Natural killer cell treated with Interleukin-12 subunit alpha and Interleukin-12 subunit beta and Interleukin-15 and Interleukin-18, amount 100 ng/mL, for 72 hours (primary cell): Measurements from ENCODE around the gene PLA1A. TPM values are rescaled to one million over a fixed set of nuclear protein-coding genes. Genes with fewer than 3 reads are reported as not detected.
A peak's percentile ranks its signal among the peaks of the same experiment; 100 is the strongest.
"Not testable (repeated sequence)": the region's sequence is repeated elsewhere in the genome, so short reads cannot be mapped to it uniquely, and the experiment has no call there.

Experiments
- ATAC-seq, 2 donors: fragments of 150-1000 bp; cut with Tn5 transposase in 1 of 2; sonication (Bioruptor Pico), chemical (Tn5 transposase) in 1 of 2; 2 replicates each; pipeline ENCODE4 v1.10.0; 2021
- DNase-seq: peaks from one replicate; pipeline ENCODE4 v3.0.0; 2022; ENCODE audit warnings: low spot score
- H3K27ac Mint-ChIP-seq, 2 donors: 1 replicate in 1 of 2; 2 replicates in 1 of 2; pipeline ENCODE4 v1.8.0; 2022; ENCODE audit warnings: mixed read lengths in 2 of 2, mild to moderate bottlenecking in 1 of 2, moderate library complexity in 1 of 2
- H3K27me3 Mint-ChIP-seq, 2 donors: 1 replicate in 1 of 2; 2 replicates in 1 of 2; pipeline ENCODE4 v1.8.0; 2022; ENCODE audit warnings: mixed read lengths in 2 of 2
- H3K36me3 Mint-ChIP-seq: one replicate; pipeline ENCODE4 v1.8.0; 2022; ENCODE audit warnings: mixed read lengths
- H3K4me1 Mint-ChIP-seq, 2 donors: 1 replicate in 1 of 2; 2 replicates in 1 of 2; pipeline ENCODE4 v1.8.0; 2022; ENCODE audit warnings: low read depth in 2 of 2, mixed read lengths in 2 of 2, mild to moderate bottlenecking in 1 of 2
- H3K4me3 Mint-ChIP-seq: one replicate; pipeline ENCODE4 v1.8.0; 2022; ENCODE audit warnings: mixed read lengths
- H3K9me3 Mint-ChIP-seq: 2 replicates; pipeline ENCODE4 v1.8.0; 2022; ENCODE audit warnings: mixed read lengths
- total RNA-seq, 2 donors: library from RNA; stranded (reverse); gene quantifications; one replicate each; pipeline ENCODE4 v1.2.3, GENCODE V29; 2022

PLA1A gene
- total RNA-seq, result under 1 TPM in 1 of 2 donors, not detected in 1; 0.19 TPM

GRCh38 chr3:119597548-119598288, at the start of gene PLA1A:
Gene PLA1A (plus strand): TSS chr3:119597885. CDS start chr3:119597914, 29 bp downstream.
- no peak for DNase-seq
- peak within 1 kb of the TSS in 1 of 2 donors; percentile 32 for H3K27ac Mint-ChIP-seq
- no peaks in the 10 kb centered on the region for H3K9me3 Mint-ChIP-seq
- peaks cover 10 to 19% of the 10 kb centered on the region in 2 donors for H3K4me1 Mint-ChIP-seq
- H3K4me3 Mint-ChIP-seq, result no peak within 1 kb of the TSS
- no peaks in the 10 kb centered on the region for H3K36me3 Mint-ChIP-seq
- ATAC-seq, result no peak
- peaks cover 0 to 6% of the 10 kb centered on the region in 2 donors for H3K27me3 Mint-ChIP-seq

- ATAC-seq, result no peak
- Mint-ChIP-seq H3K36me3 (no peaks in the 10 kb centered on the region), H3K27ac (no peak overlapping the region), H3K9me3 (no peaks in the 10 kb centered on the region), H3K27me3 (no peaks in the 10 kb centered on the region), H3K4me3 (no peak overlapping the region), H3K4me1 (no peaks in the 10 kb centered on the region)
- no peak for DNase-seq
These were observed 49.3 kb upstream of the PLA1A start for GRCh38 chr3:119548341-119548740.

- H3K4me3 Mint-ChIP-seq, result no peak overlapping the region
- H3K36me3 Mint-ChIP-seq, result no peaks in the 10 kb centered on the region
- ATAC-seq, result no peak
- peak overlapping the region in 1 of 2 donors; percentile 27 for H3K27ac Mint-ChIP-seq
- no peak for DNase-seq
- H3K4me1 Mint-ChIP-seq, result no peaks in the 10 kb centered on the region
- H3K27me3 Mint-ChIP-seq, result no peaks in the 10 kb centered on the region
- H3K9me3 Mint-ChIP-seq, result no peaks in the 10 kb centered on the region
These were observed 47.3 kb upstream of the PLA1A start for GRCh38 chr3:119550192-119550910.

GRCh38 chr3:119551598-119551997, 46.1 kb upstream of the PLA1A start:
- Mint-ChIP-seq H3K4me1 (no peaks in the 10 kb centered on the region), H3K27me3 (peaks cover 0 to 1% of the 10 kb centered on the region in 2 donors), H3K27ac (no peak overlapping the region), H3K9me3 (no peaks in the 10 kb centered on the region), H3K36me3 (no peaks in the 10 kb centered on the region), H3K4me3 (no peak overlapping the region)
- no peak for DNase-seq
- peak in 1 of 2 donors; percentile 6 for ATAC-seq

GRCh38 chr3:119552928-119553327, 44.8 kb upstream of the PLA1A start:
- DNase-seq, H3K9me3 Mint-ChIP-seq, H3K4me3 Mint-ChIP-seq, H3K27ac Mint-ChIP-seq, H3K36me3 Mint-ChIP-seq, H3K4me1 Mint-ChIP-seq, H3K27me3 Mint-ChIP-seq, ATAC-seq: not testable (repeated sequence)

GRCh38 chr3:119553823-119554415, 43.8 kb upstream of the PLA1A start:
- peaks cover 0 to 2% of the 10 kb centered on the region in 2 donors for H3K27me3 Mint-ChIP-seq
- no peaks in the 10 kb centered on the region for H3K9me3 Mint-ChIP-seq
- H3K36me3 Mint-ChIP-seq, result no peaks in the 10 kb centered on the region
- H3K27ac Mint-ChIP-seq, result no peak overlapping the region
- H3K4me3 Mint-ChIP-seq, result no peak overlapping the region
- no peak for DNase-seq
- H3K4me1 Mint-ChIP-seq, result no peaks in the 10 kb centered on the region
- peak in 1 of 2 donors; percentile 12 for ATAC-seq

- ATAC-seq (no peak), DNase-seq (no peak)
- Mint-ChIP-seq H3K27me3 (peaks cover 0 to 4% of the 10 kb centered on the region in 2 donors), H3K9me3 (no peaks in the 10 kb centered on the region), H3K27ac (peak overlapping the region in 1 of 2 donors; percentile 3), H3K4me3 (no peak overlapping the region), H3K36me3 (no peaks in the 10 kb centered on the region), H3K4me1 (peaks cover 4 to 7% of the 10 kb centered on the region in 2 donors)
These were observed 42.4 kb upstream of the PLA1A start for GRCh38 chr3:119555309-119555735.

GRCh38 chr3:119555929-119556328, 41.8 kb upstream of the PLA1A start:
- Mint-ChIP-seq H3K9me3 (no peaks in the 10 kb centered on the region), H3K36me3 (no peaks in the 10 kb centered on the region), H3K27ac (no peak overlapping the region), H3K4me1 (peaks cover 4 to 9% of the 10 kb centered on the region in 2 donors), H3K4me3 (no peak overlapping the region), H3K27me3 (peaks cover 0 to 4% of the 10 kb centered on the region in 2 donors)
- ATAC-seq (no peak), DNase-seq (no peak)

GRCh38 chr3:119557192-119557876, 40.4 kb upstream of the PLA1A start:
- no peak for ATAC-seq
- no peak for DNase-seq
- Mint-ChIP-seq H3K4me3 (no peak overlapping the region), H3K4me1 (peaks cover 9 to 10% of the 10 kb centered on the region in 2 donors), H3K36me3 (no peaks in the 10 kb centered on the region), H3K9me3 (no peaks in the 10 kb centered on the region), H3K27ac (no peak overlapping the region), H3K27me3 (peaks cover 0 to 4% of the 10 kb centered on the region in 2 donors)

GRCh38 chr3:119557877-119558269, 39.8 kb upstream of the PLA1A start:
- no peak overlapping the region for H3K27ac Mint-ChIP-seq
- H3K27me3 Mint-ChIP-seq, result peaks cover 0 to 4% of the 10 kb centered on the region in 2 donors
- H3K4me3 Mint-ChIP-seq, result no peak overlapping the region
- no peak for ATAC-seq
- no peaks in the 10 kb centered on the region for H3K9me3 Mint-ChIP-seq
- peaks cover 14 to 15% of the 10 kb centered on the region in 2 donors for H3K4me1 Mint-ChIP-seq
- no peak for DNase-seq
- no peaks in the 10 kb centered on the region for H3K36me3 Mint-ChIP-seq

- ATAC-seq (no peak), DNase-seq (no peak)
- Mint-ChIP-seq H3K27me3 (peaks cover 0 to 4% of the 10 kb centered on the region in 2 donors), H3K27ac (peak overlapping the region in 1 of 2 donors; percentile 46), H3K4me1 (peaks cover 15% of the 10 kb centered on the region in 2 donors), H3K4me3 (no peak overlapping the region), H3K9me3 (no peaks in the 10 kb centered on the region), H3K36me3 (no peaks in the 10 kb centered on the region)
These were observed 38.9 kb upstream of the PLA1A start for GRCh38 chr3:119558626-119559317.

- ATAC-seq (peak; percentile 59 to 66), DNase-seq (peak; percentile 72)
- Mint-ChIP-seq H3K4me1 (peaks cover 15% of the 10 kb centered on the region in 2 donors), H3K9me3 (no peaks in the 10 kb centered on the region), H3K27ac (peak within 1 kb of the TSS; percentile 46 to 70), H3K36me3 (no peaks in the 10 kb centered on the region), H3K4me3 (peak within 1 kb of the TSS; percentile 30), H3K27me3 (peaks cover 0 to 4% of the 10 kb centered on the region in 2 donors)
These were observed 38.2 kb upstream of the PLA1A start, which contains the start of gene CD80 for GRCh38 chr3:119559441-119559963. Gene CD80 (minus strand): TSS chr3:119559614. CDS start chr3:119557728, 1,886 bp downstream.

- H3K27ac Mint-ChIP-seq, result peak overlapping the region in 1 of 2 donors; percentile 50
- H3K4me1 Mint-ChIP-seq, result peaks cover 15% of the 10 kb centered on the region in 2 donors
These were observed 37.5 kb upstream of the PLA1A start for GRCh38 chr3:119560160-119560559.

More at GRCh38 chr3:119560160-119560559, 37.5 kb upstream of the PLA1A start:
- Mint-ChIP-seq H3K27me3 (peaks cover 0 to 4% of the 10 kb centered on the region in 2 donors), H3K36me3 (no peaks in the 10 kb centered on the region), H3K9me3 (no peaks in the 10 kb centered on the region), H3K4me3 (no peak overlapping the region)
- DNase-seq (no peak), ATAC-seq (no peak)
